ENCODE results near the gene PPP6R1.
A peak's percentile ranks its signal among the peaks of the same experiment; 100 is the strongest.

PPP6R1 gene

GRCh38 chr19:55285229-55285890, 26.5 kb upstream of the PPP6R1 start:
- no peak overlapping the region for H3K27ac ChIP-seq
- no peak for DNase-seq
- peaks cover 6% of the 10 kb centered on the region for H3K36me3 ChIP-seq (replicated peaks)
- peak overlapping the region; percentile 29 for H3K4me3 ChIP-seq (ENCODE audit: low read depth, low read length)
- no peak for TF ChIP-seq CTCF (IDR thresholded peaks at IDR 0.05; ENCODE audit: low read depth, low read length, missing control alignments)
- H3K27me3 ChIP-seq (replicated peaks): no peaks in the 10 kb centered on the region
- in situ Hi-C loops (cut with HindIII; ENCODE audit: low pct_ligation_motif_present, low sequenced_read_pairs): no loop called here

- H3K4me3 ChIP-seq (ENCODE audit: low read depth, low read length): peak overlapping the region; percentile 45
- H3K36me3 ChIP-seq (replicated peaks): peaks cover 4% of the 10 kb centered on the region
- no peak for TF ChIP-seq CTCF (IDR thresholded peaks at IDR 0.05; ENCODE audit: low read depth, low read length, missing control alignments)
- H3K27ac ChIP-seq: no peak overlapping the region
- no peaks in the 10 kb centered on the region for H3K27me3 ChIP-seq (replicated peaks)
- DNase-seq: no peak
- in situ Hi-C loops (cut with HindIII; ENCODE audit: low pct_ligation_motif_present, low sequenced_read_pairs): no loop called here
Measured at GRCh38 chr19:55284405-55285058, 25.7 kb upstream of the PPP6R1 start.

- Histone ChIP-seq H3K27ac (no peak within 1 kb of the TSS), H3K4me3 (ENCODE audit: low read depth, low read length) (peak within 1 kb of the TSS; percentile 45), H3K27me3 (replicated peaks) (no peaks in the 10 kb centered on the region), H3K36me3 (replicated peaks) (no peaks in the 10 kb centered on the region)
- no peak for TF ChIP-seq CTCF (IDR thresholded peaks at IDR 0.05; ENCODE audit: low read depth, low read length, missing control alignments)
- peak; percentile 40 for DNase-seq
- in situ Hi-C loops (cut with HindIII; ENCODE audit: low pct_ligation_motif_present, low sequenced_read_pairs): no loop called here
Measured at GRCh38 chr19:55283548-55284377, 24.9 kb upstream of the PPP6R1 start, which contains the start of gene BRSK1. BRSK1 (plus strand) TSS chr19:55283997; CDS start chr19:55284443, 446 bp downstream.

- DNase-seq: peak; percentile 90
- in situ Hi-C loops (cut with HindIII; ENCODE audit: low pct_ligation_motif_present, low sequenced_read_pairs): no loop called here
Measured at GRCh38 chr19:55279770-55280643, 21.2 kb upstream of the PPP6R1 start, which contains the start of gene HSPBP1. HSPBP1 (minus strand) TSS chr19:55280110; CDS start chr19:55279608, 502 bp downstream.

More at GRCh38 chr19:55279770-55280643, 21.2 kb upstream of the PPP6R1 start, which contains the start of gene HSPBP1:
- Histone ChIP-seq H3K27ac (peak within 1 kb of the TSS; percentile 67), H3K27me3 (replicated peaks) (no peaks in the 10 kb centered on the region), H3K36me3 (replicated peaks) (peaks cover 5% of the 10 kb centered on the region), H3K4me3 (ENCODE audit: low read depth, low read length) (peak within 1 kb of the TSS; percentile 89)
- TF ChIP-seq CTCF (IDR thresholded peaks at IDR 0.05; ENCODE audit: low read depth, low read length, missing control alignments): no peak

All from brain microvascular endothelial cell (primary cell).